MM.1S (cell line): Measurements from ENCODE around the gene CHRNA4.

Experiments
- DNase-seq: peaks from one replicate; pipeline ENCODE4 v3.0.0-alpha.2; 2015
- H2AFZ ChIP-seq: fragments of 300-600 bp; sonication (generic); 2 replicates; pipeline ENCODE4 v1.6.0; 2016; ENCODE audit warnings: antibody characterized with exemption, low read length
- H3F3A ChIP-seq: fragments of 300-600 bp; sonication (generic); 2 replicates; pipeline ENCODE4 v1.6.1; 2016; ENCODE audit warnings: mild to moderate bottlenecking, antibody characterized with exemption, low read length, moderate library complexity, mixed read lengths; ENCODE audit not compliant: insufficient read depth
- H3K27ac ChIP-seq: fragments of 300-600 bp; sonication (generic); 2 replicates; pipeline ENCODE4 v1.5.1; 2016; ENCODE audit warnings: mild to moderate bottlenecking, low read length
- H3K27me3 ChIP-seq: fragments of 300-600 bp; sonication (generic); replicated peaks from 2 replicates; pipeline ENCODE4 v1.6.0; 2016; ENCODE audit warnings: low read length; ENCODE audit not compliant: insufficient read depth
- H3K36me3 ChIP-seq: fragments of 300-600 bp; sonication (generic); replicated peaks from 2 replicates; pipeline ENCODE4 v1.6.1; 2016; ENCODE audit warnings: mild to moderate bottlenecking, low read length, mixed read lengths; ENCODE audit not compliant: insufficient read depth
- H3K4me1 ChIP-seq: fragments of 300-600 bp; sonication (generic); 2 replicates; pipeline ENCODE4 v1.6.1; 2016; ENCODE audit warnings: low read length, mixed read lengths
- H3K4me2 ChIP-seq: fragments of 300-600 bp; sonication (generic); 2 replicates; pipeline ENCODE4 v1.6.0; 2016; ENCODE audit warnings: low read depth, low read length
- H3K4me3 ChIP-seq: fragments of 300-600 bp; sonication (generic); 2 replicates; pipeline ENCODE4 v1.5.1; 2016; ENCODE audit warnings: low read length, mixed read lengths
- H3K79me2 ChIP-seq: fragments of 300-600 bp; sonication (generic); 2 replicates; pipeline ENCODE4 v1.6.1; 2016; ENCODE audit warnings: mixed run types, low read length, mixed read lengths
- H3K9ac ChIP-seq: fragments of 300-600 bp; sonication (generic); 2 replicates; pipeline ENCODE4 v1.6.1; 2016; ENCODE audit warnings: low read length, mixed read lengths
- H3K9me2 ChIP-seq: fragments of 300-600 bp; sonication (generic); replicated peaks from 2 replicates; pipeline ENCODE4 v1.6.1; 2016; ENCODE audit warnings: mild to moderate bottlenecking, low read length, mixed read lengths; ENCODE audit not compliant: insufficient read depth
- H3K9me3 ChIP-seq: fragments of 300-600 bp; sonication (generic); replicated peaks from 2 replicates; pipeline ENCODE4 v1.6.1; 2016; ENCODE audit warnings: mild to moderate bottlenecking, low read length, mixed read lengths; ENCODE audit not compliant: insufficient read depth
- H4K20me1 ChIP-seq: fragments of 300-600 bp; sonication (generic); 2 replicates; pipeline ENCODE4 v1.6.1; 2016; ENCODE audit warnings: mild to moderate bottlenecking, low read length, moderate library complexity, mixed read lengths; ENCODE audit not compliant: insufficient read depth
- EZH2 ChIP-seq: fragments of 300-600 bp; sonication (generic); optimal IDR thresholded peaks from 2 replicates; pipeline ENCODE3; 2017; ENCODE audit warnings: low read depth, mild to moderate bottlenecking, antibody characterized with exemption, low read length, mixed read lengths
- EZH2phosphoT487 ChIP-seq: fragments of 300-600 bp; sonication (generic); IDR thresholded peaks from 2 replicates; pipeline ENCODE4 v1.6.1; 2018; ENCODE audit warnings: antibody characterized with exemption, low read length
- TF ChIP-seq, protein P1 (sequence below): fragments of 300-600 bp; sonication (generic); IDR thresholded peaks from 2 replicates; pipeline ENCODE4 v1.5.1; 2016; ENCODE audit warnings: antibody characterized with exemption, low read length, mixed read lengths

The CHRNA4 gene

DNA sequence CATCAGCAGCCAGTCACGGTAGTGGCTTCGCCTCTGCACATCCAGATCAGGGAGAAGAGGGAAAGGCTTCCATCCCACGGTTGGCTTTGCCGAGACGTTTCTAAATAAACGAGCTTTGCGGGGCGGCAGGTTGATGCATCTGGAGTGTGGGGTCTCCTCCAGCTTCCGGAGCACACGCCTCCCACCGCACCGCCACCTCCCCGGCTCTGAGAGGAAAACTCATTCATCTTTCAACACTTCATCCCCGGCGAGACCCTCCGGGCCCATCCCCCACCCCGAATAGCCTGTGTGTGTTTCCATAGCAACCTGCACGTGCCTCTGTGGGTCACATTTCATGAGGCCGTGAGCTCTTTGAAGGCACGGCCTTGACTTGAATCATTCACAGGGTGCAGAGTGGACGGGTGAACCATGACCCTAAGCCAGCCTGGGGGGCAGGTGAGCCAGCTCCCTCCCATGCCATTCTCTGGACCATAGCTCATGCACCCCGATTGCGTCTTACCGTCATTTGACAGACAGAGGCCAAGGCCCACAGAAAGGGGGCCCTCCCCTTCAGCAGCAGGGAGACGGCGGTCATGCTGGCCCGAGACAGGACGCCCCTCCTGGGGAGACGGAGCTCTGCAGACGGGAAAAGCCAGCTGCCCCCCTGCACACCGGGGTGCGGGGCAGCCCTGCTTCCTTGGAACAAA, 16.2 kb upstream of the CHRNA4 start:
- H3K9me2 ChIP-seq, result no peaks in the 10 kb centered on the region
- no peaks in the 10 kb centered on the region for H3F3A ChIP-seq
- no peak overlapping the region for H3K9ac ChIP-seq
- H3K4me1 ChIP-seq, result no peaks in the 10 kb centered on the region
- H3K27ac ChIP-seq, result no peak overlapping the region
- H3K36me3 ChIP-seq, result no peaks in the 10 kb centered on the region
- H4K20me1 ChIP-seq, result no peaks in the 10 kb centered on the region
- no peak overlapping the region for H2AFZ ChIP-seq
- H3K9me3 ChIP-seq, result no peaks in the 10 kb centered on the region
- H3K27me3 ChIP-seq, result peaks cover 84% of the 10 kb centered on the region
- no peak for DNase-seq
- H3K4me2 ChIP-seq, result no peak overlapping the region
- TF ChIP-seq EZH2phosphoT487, result no peak
- H3K4me3 ChIP-seq, result no peak overlapping the region
- H3K79me2 ChIP-seq, result no peaks in the 10 kb centered on the region

- H3K4me1 ChIP-seq, result no peaks in the 10 kb centered on the region
- no peak for DNase-seq
- H3F3A ChIP-seq, result no peaks in the 10 kb centered on the region
- no peak overlapping the region for H2AFZ ChIP-seq
- H3K4me3 ChIP-seq, result no peak overlapping the region
- H3K9me2 ChIP-seq, result no peaks in the 10 kb centered on the region
- no peak overlapping the region for H3K9ac ChIP-seq
- TF ChIP-seq EZH2phosphoT487, result no peak
- TF ChIP-seq, protein P1, sequence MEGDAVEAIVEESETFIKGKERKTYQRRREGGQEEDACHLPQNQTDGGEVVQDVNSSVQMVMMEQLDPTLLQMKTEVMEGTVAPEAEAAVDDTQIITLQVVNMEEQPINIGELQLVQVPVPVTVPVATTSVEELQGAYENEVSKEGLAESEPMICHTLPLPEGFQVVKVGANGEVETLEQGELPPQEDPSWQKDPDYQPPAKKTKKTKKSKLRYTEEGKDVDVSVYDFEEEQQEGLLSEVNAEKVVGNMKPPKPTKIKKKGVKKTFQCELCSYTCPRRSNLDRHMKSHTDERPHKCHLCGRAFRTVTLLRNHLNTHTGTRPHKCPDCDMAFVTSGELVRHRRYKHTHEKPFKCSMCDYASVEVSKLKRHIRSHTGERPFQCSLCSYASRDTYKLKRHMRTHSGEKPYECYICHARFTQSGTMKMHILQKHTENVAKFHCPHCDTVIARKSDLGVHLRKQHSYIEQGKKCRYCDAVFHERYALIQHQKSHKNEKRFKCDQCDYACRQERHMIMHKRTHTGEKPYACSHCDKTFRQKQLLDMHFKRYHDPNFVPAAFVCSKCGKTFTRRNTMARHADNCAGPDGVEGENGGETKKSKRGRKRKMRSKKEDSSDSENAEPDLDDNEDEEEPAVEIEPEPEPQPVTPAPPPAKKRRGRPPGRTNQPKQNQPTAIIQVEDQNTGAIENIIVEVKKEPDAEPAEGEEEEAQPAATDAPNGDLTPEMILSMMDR, result no peak
- no peak for TF ChIP-seq EZH2
- H3K27me3 ChIP-seq, result peaks cover 81% of the 10 kb centered on the region
- H3K36me3 ChIP-seq, result no peaks in the 10 kb centered on the region
- no peak overlapping the region for H3K4me2 ChIP-seq
- H3K79me2 ChIP-seq, result no peaks in the 10 kb centered on the region
- H3K9me3 ChIP-seq, result no peaks in the 10 kb centered on the region
- H3K27ac ChIP-seq, result no peak overlapping the region
- H4K20me1 ChIP-seq, result no peaks in the 10 kb centered on the region
Measured at GRCh38 chr20:63376283-63377250, 15.4 kb upstream of the CHRNA4 start.

DNA sequence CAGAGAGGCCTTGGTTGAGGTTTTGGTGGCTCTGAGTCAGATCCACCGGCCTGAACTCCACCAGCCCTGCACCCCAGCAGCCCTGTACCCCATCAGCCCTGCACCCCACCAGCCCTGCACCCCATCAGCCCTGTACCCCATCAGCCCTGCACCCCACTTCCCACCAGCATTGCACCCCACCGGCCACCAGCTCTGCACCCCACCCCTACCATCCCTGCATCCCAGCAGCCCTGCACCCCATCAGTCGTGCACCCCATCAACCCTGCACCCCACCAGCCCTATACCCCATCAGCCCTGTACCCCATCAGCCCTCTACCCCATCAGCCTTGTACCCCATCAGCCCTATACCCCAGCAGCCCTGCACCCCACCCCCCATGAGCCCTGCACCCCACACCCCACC, 14.3 kb upstream of the CHRNA4 start:
- Histone ChIP-seq H3F3A (no peaks in the 10 kb centered on the region), H3K4me2 (no peak overlapping the region), H2AFZ (no peak overlapping the region), H3K9me3 (no peaks in the 10 kb centered on the region), H3K4me3 (no peak overlapping the region), H3K27me3 (peaks cover 84% of the 10 kb centered on the region), H4K20me1 (no peaks in the 10 kb centered on the region), H3K79me2 (no peaks in the 10 kb centered on the region), H3K4me1 (no peaks in the 10 kb centered on the region), H3K9ac (no peak overlapping the region), H3K9me2 (no peaks in the 10 kb centered on the region), H3K36me3 (no peaks in the 10 kb centered on the region), H3K27ac (no peak overlapping the region)
- TF ChIP-seq EZH2phosphoT487 (no peak), EZH2 (no peak)
- TF ChIP-seq, protein P1, result no peak
- no peak for DNase-seq

DNA sequence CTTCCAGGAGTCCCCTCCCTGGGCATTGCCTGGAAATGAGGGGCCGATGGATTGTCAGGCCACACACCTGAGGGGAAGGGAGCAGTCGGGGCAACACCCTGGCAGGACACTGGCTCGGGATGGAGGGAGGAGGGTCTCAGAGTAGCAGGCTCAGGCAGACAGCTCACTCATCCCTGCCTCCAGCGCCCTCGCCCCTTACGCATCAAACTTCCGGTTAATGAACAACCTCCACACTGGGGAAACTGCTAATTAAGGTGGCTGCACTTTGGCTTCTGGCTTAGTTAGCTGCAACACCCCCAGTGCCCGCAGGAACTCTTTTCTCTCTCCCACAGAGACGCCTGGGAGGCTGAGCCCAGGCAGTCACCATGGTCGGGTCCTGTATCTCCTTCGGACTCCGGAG, 13.4 kb upstream of the CHRNA4 start:
- H3K27ac ChIP-seq, result no peak overlapping the region
- TF ChIP-seq EZH2phosphoT487 (no peak), EZH2 (no peak)
- TF ChIP-seq, protein P1, result no peak
- no peaks in the 10 kb centered on the region for H3F3A ChIP-seq
- no peaks in the 10 kb centered on the region for H3K9me2 ChIP-seq
- H3K27me3 ChIP-seq, result peaks cover 84% of the 10 kb centered on the region
- H3K9me3 ChIP-seq, result no peaks in the 10 kb centered on the region
- no peak overlapping the region for H3K9ac ChIP-seq
- no peaks in the 10 kb centered on the region for H3K36me3 ChIP-seq
- H3K4me2 ChIP-seq, result no peak overlapping the region
- H3K4me3 ChIP-seq, result no peak overlapping the region
- no peak overlapping the region for H2AFZ ChIP-seq
- no peaks in the 10 kb centered on the region for H3K79me2 ChIP-seq
- no peaks in the 10 kb centered on the region for H3K4me1 ChIP-seq
- no peaks in the 10 kb centered on the region for H4K20me1 ChIP-seq
- DNase-seq, result no peak
